Trophoblast cell (in vitro differentiated cells and primary cell): Measurements from ENCODE around the gene NFIX.

Experiments used
- DNase-seq, 2 donors: peaks; one replicate each; pipeline ENCODE4 v3.0.0-alpha.2; 2016
- H2AFZ ChIP-seq: 2 replicates; pipeline ENCODE4 v1.6.1; 2013; ENCODE audit warnings: low read length, moderate library complexity, mild to moderate bottlenecking; ENCODE audit not compliant: insufficient read depth, poor library complexity
- H2AK5ac ChIP-seq: 2 replicates; pipeline ENCODE4 v1.6.1; 2013; ENCODE audit warnings: mild to moderate bottlenecking, low read length
- H2BK120ac ChIP-seq: 2 replicates; pipeline ENCODE4 v1.6.1; 2013; ENCODE audit warnings: low read length, mild to moderate bottlenecking, moderate library complexity; ENCODE audit not compliant: insufficient read depth, poor library complexity
- H2BK12ac ChIP-seq: 2 replicates; pipeline ENCODE4 v1.6.1; 2013; ENCODE audit warnings: mild to moderate bottlenecking, low read length, moderate library complexity
- H2BK5ac ChIP-seq: 2 replicates; pipeline ENCODE4 v1.6.1; 2013; ENCODE audit warnings: low read length, low read depth, moderate library complexity, mild to moderate bottlenecking; ENCODE audit not compliant: poor library complexity
- H3K14ac ChIP-seq: 2 replicates; pipeline ENCODE4 v1.6.1; 2013; ENCODE audit warnings: mild to moderate bottlenecking, low read length
- H3K18ac ChIP-seq: 2 replicates; pipeline ENCODE4 v1.6.1; 2013; ENCODE audit warnings: mild to moderate bottlenecking, low read length
- H3K23ac ChIP-seq: 2 replicates; pipeline ENCODE4 v1.6.1; 2013; ENCODE audit warnings: low read length
- H3K27ac ChIP-seq: 2 replicates; pipeline ENCODE4 v1.5.1; 2013; ENCODE audit warnings: low read depth, mild to moderate bottlenecking, inconsistent platforms, low read length, moderate library complexity
- H3K27me3 ChIP-seq: 2 replicates; pipeline ENCODE4 v1.6.1; 2013; ENCODE audit warnings: inconsistent platforms, mild to moderate bottlenecking, low read length, moderate library complexity; ENCODE audit not compliant: insufficient read depth
- H3K36me3 ChIP-seq, 2 experiments: 1 replicate in 1 of 2; 2 replicates in 1 of 2; pipeline ENCODE4 v1.6.1; 2013; ENCODE audit warnings: low read length in 2 of 2, mild to moderate bottlenecking in 2 of 2, moderate library complexity in 1 of 2; ENCODE audit not compliant: insufficient read depth in 2 of 2, control insufficient read depth in 1 of 2
- H3K4ac ChIP-seq: 2 replicates; pipeline ENCODE4 v1.6.1; 2013; ENCODE audit warnings: low read depth, mild to moderate bottlenecking, low read length, moderate library complexity
- H3K4me1 ChIP-seq, 2 experiments: 1 replicate in 1 of 2; 2 replicates in 1 of 2; pipeline ENCODE4 v1.6.1; 2013; ENCODE audit warnings: low read length in 2 of 2, mild to moderate bottlenecking in 2 of 2, moderate library complexity in 1 of 2; ENCODE audit not compliant: insufficient read depth in 2 of 2, control insufficient read depth in 1 of 2
- H3K4me2 ChIP-seq: 2 replicates; pipeline ENCODE4 v1.6.1; 2013; ENCODE audit warnings: inconsistent platforms, mild to moderate bottlenecking, low read length, moderate library complexity
- H3K4me3 ChIP-seq: 2 replicates; pipeline ENCODE4 v1.5.1; 2013; ENCODE audit warnings: mild to moderate bottlenecking, low read depth, low read length, inconsistent platforms
- H3K79me1 ChIP-seq: one replicate; pipeline ENCODE4 v1.6.1; 2013; ENCODE audit warnings: low read length
- H3K79me2 ChIP-seq: 2 replicates; pipeline ENCODE4 v1.6.1; 2013; ENCODE audit warnings: low read length, mild to moderate bottlenecking; ENCODE audit not compliant: control insufficient read depth, insufficient read depth, poor library complexity
- H3K9ac ChIP-seq: 2 replicates; pipeline ENCODE4 v1.6.1; 2013; ENCODE audit warnings: mild to moderate bottlenecking, low read length
- H3K9me3 ChIP-seq: 2 replicates; pipeline ENCODE4 v1.6.1; 2013; ENCODE audit warnings: low read depth, mild to moderate bottlenecking, control low read depth, inconsistent platforms, low read length; ENCODE audit not compliant: insufficient read depth
- H4K12ac ChIP-seq: 2 replicates; pipeline ENCODE4 v1.6.1; 2013; ENCODE audit warnings: low read depth, mild to moderate bottlenecking, low read length, moderate library complexity
- H4K8ac ChIP-seq: 2 replicates; pipeline ENCODE4 v1.6.1; 2013; ENCODE audit warnings: low read depth, mild to moderate bottlenecking, low read length, moderate library complexity
- H4K91ac ChIP-seq: one replicate; pipeline ENCODE4 v1.6.1; 2013; ENCODE audit warnings: low read depth, mild to moderate bottlenecking, low read length, moderate library complexity
- WGBS: extraction: QIAGEN DNeasy Blood & Tissue Kit; methylation state at CpG from one replicate; pipeline ENCODE4 v1.1.7; 2013; ENCODE audit warnings: missing lambda C conversion rate; ENCODE audit not compliant: insufficient read length, insufficient coverage; ENCODE audit errors: extremely low coverage; 5-methylcytosine and 5-hydroxymethylcytosine counted together

NFIX gene

DNA sequence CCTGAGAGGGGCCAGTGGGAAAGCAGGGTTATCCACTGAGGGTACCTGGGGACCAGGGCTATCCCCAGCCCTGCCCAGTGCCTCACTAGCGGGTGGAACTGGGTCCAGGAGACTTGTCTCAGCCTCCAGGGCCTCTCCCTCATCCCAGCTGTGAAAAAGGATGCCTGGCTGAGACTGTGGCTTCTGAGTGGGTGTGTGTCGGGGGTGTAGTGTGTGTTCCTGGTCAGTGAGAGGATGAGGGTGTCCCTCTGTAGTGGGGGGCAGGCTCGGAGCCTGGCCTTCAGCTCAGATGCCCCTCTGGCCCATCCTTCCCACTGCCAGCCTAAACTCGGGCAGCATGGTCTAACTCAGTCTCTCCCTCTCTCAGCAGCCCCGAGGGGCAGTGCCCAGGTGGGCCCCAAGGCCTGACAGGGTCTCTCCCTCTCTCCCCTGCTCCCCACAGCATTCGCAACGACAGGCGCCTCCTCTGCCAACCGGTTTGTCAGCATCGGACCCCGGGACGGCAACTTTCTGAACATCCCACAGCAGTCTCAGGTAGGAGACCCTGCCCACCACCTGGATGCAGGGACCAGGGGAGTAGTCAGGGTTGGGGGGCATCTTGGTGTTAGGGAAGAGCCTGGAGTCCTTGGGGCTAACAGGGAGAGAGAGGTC, 94.7 kb downstream of the NFIX start:
- Histone ChIP-seq H4K8ac (no peak overlapping the region), H3K23ac (no peak overlapping the region), H3K79me1 (no peaks in the 10 kb centered on the region), H3K4me3 (no peak overlapping the region), H3K18ac (no peak overlapping the region), H4K91ac (no peak overlapping the region), H3K79me2 (no peaks in the 10 kb centered on the region), H2BK5ac (no peak overlapping the region), H4K12ac (no peak overlapping the region), H3K9me3 (peaks cover 2% of the 10 kb centered on the region), H2AFZ (no peak overlapping the region), H3K4me2 (no peak overlapping the region), H2BK12ac (no peak overlapping the region), H3K27me3 (peaks cover 19% of the 10 kb centered on the region), H2AK5ac (no peak overlapping the region), H3K4ac (no peak overlapping the region), H2BK120ac (no peak overlapping the region), H3K9ac (no peak overlapping the region), H3K4me1 (no peaks in the 10 kb centered on the region), H3K14ac (no peak overlapping the region), H3K27ac (no peak overlapping the region), H3K36me3 (no peaks in the 10 kb centered on the region)
- no CpG with 5 or more reads among the region's 12 CpGs for WGBS
- no peak for DNase-seq

DNA sequence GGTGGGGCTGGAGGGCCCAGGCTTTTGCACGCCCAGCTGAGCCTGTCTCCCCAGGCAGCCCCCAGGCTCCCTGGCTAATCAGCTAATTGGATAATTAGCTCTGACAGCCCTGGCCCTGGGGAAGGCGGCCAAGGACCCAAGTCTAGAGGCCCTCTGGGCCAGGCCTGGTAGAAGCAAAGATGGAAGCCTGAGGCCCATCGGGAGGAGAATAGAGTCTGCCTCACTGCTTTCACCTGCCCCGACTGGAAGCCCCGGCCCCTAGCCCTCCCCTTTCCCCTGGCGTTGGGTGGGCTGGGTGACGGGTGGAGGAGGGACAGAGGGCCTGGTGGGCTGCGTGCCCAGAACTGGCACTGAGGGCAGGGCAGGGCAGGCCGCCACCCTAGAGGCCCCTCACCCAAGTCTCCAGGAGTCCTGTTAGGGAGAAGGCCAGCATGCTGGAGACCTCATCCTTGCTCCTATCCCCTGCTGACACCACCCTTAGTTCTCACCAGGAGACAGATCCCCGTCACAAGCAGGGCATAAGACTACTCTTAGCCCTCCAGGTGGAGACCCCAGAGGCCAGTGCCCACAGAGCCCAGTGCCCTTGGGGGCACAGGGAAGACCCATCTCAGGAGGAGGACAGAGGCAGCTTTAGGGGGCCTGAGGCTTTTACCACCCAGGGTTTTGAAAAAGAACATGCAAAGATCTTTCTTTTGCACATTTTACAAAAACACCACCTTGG, 95.4 kb downstream of the NFIX start:
- Histone ChIP-seq H3K4ac (no peak overlapping the region), H3K9me3 (peaks cover 2% of the 10 kb centered on the region), H4K91ac (no peak overlapping the region), H3K27ac (no peak overlapping the region), H2BK120ac (no peak overlapping the region), H3K14ac (no peak overlapping the region), H4K12ac (no peak overlapping the region), H3K23ac (no peak overlapping the region), H3K4me1 (no peaks in the 10 kb centered on the region), H3K4me3 (no peak overlapping the region), H3K18ac (no peak overlapping the region), H3K36me3 (no peaks in the 10 kb centered on the region), H3K27me3 (peaks cover 26% of the 10 kb centered on the region), H2BK5ac (no peak overlapping the region), H3K9ac (no peak overlapping the region), H3K4me2 (no peak overlapping the region), H3K79me1 (no peaks in the 10 kb centered on the region), H2AFZ (no peak overlapping the region), H2BK12ac (no peak overlapping the region), H3K79me2 (no peaks in the 10 kb centered on the region), H4K8ac (no peak overlapping the region), H2AK5ac (no peak overlapping the region)
- no CpG with 5 or more reads among the region's 10 CpGs for WGBS
- DNase-seq = no peak

DNA sequence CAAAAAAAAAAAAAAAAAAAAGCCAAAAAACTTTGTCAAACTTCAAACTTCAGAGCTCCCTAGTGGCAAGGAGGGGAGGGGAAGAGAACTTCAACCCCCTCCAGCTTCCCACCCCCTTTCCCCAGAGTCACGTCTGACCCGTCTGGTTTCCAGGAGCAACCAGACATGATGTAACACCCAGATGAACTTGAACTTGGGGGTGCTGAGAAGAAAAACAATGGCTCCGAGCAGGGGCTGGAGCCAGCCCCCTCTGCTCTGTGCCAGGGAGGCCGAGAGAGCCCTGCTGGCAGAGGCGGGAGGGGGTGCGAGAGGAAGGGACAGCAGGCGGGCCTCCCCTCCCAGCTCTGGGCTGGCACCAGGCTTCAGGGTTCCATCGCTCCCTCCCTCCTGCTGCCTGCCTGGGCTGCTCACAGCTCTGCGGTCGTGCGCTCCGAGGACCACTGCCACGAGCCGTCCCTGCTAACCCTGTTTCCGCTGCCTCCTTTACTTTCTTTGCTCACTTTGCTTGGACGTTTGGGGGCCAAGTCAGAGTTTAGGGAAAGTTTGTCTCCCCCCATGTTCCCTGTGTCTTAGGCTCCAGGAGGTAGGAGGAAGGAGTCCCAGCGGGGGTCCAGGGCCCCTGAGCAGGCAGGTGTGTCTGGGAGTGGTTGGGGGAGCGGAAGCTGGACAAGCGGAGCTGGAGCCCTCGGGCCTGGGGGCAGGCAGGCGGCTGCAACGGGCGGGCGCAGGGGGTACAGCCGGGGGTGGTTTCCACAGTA, 96.3 kb downstream of the NFIX start:
- Histone ChIP-seq H2AFZ (no peak overlapping the region), H3K79me1 (no peaks in the 10 kb centered on the region), H4K91ac (no peak overlapping the region), H3K4me1 (no peaks in the 10 kb centered on the region), H2AK5ac (no peak overlapping the region), H3K4ac (no peak overlapping the region), H3K18ac (no peak overlapping the region), H3K4me3 (no peak overlapping the region), H2BK120ac (no peak overlapping the region), H3K36me3 (no peaks in the 10 kb centered on the region), H2BK12ac (no peak overlapping the region), H3K27me3 (peaks cover 34% of the 10 kb centered on the region), H3K27ac (no peak overlapping the region), H2BK5ac (no peak overlapping the region), H3K4me2 (no peak overlapping the region), H3K14ac (no peak overlapping the region), H3K9me3 (peaks cover 2% of the 10 kb centered on the region), H3K23ac (no peak overlapping the region), H3K9ac (no peak overlapping the region), H4K8ac (no peak overlapping the region), H3K79me2 (no peaks in the 10 kb centered on the region), H4K12ac (no peak overlapping the region)
- DNase-seq = no peak
- WGBS = no CpG with 5 or more reads among the region's 25 CpGs

DNA sequence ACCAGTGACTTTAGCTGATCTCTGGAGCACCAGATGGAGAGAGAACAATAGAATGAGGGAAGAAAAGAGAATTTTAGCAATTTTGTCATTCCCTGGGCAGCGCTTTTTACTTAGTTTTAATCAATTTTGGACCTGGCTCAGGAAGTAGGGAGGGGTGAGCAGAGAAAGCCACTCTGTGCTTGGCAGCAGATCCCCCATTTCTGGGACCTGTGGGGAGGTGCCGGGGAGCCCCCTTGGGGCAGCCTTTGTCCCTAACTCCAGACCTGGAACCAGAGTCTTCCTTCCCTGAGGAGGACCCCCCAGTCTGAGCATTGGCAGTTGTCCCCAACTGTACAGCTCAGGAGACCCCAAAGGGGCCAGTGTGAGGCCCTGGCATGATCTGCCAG, 96.9 kb downstream of the NFIX start:
- no peak overlapping the region for H4K8ac ChIP-seq
- H2AK5ac ChIP-seq = no peak overlapping the region
- DNase-seq = no peak
- no peaks in the 10 kb centered on the region for H3K4me1 ChIP-seq
- H3K36me3 ChIP-seq = no peaks in the 10 kb centered on the region
- peaks cover 39% of the 10 kb centered on the region for H3K27me3 ChIP-seq
- no peak overlapping the region for H3K4me3 ChIP-seq
- H3K4me2 ChIP-seq = no peak overlapping the region
- H3K79me1 ChIP-seq = no peaks in the 10 kb centered on the region
- no peaks in the 10 kb centered on the region for H3K79me2 ChIP-seq
- H4K12ac ChIP-seq = no peak overlapping the region
- no peak overlapping the region for H4K91ac ChIP-seq
- no peak overlapping the region for H3K18ac ChIP-seq
- no peak overlapping the region for H2BK12ac ChIP-seq
- H2BK5ac ChIP-seq = no peak overlapping the region
- no peak overlapping the region for H2AFZ ChIP-seq
- WGBS = no CpG with 5 or more reads among the region's 2 CpGs
- no peak overlapping the region for H3K23ac ChIP-seq
- peaks cover 2% of the 10 kb centered on the region for H3K9me3 ChIP-seq
- no peak overlapping the region for H3K27ac ChIP-seq
- no peak overlapping the region for H3K9ac ChIP-seq
- no peak overlapping the region for H3K4ac ChIP-seq
- H3K14ac ChIP-seq = no peak overlapping the region
- no peak overlapping the region for H2BK120ac ChIP-seq
